GM21528 (cell line): ENCODE results near the gene CDKN1A.

ENCODE experiments used
- ATAC-seq: cut with Tn5 transposase; IDR thresholded peaks from one replicate; pipeline ENCODE4 v1.9.1; 2021; ENCODE audit warnings: mild to moderate bottlenecking, moderate library complexity; ENCODE audit not compliant: unreplicated experiment, low FRiP score

CDKN1A gene

DNA sequence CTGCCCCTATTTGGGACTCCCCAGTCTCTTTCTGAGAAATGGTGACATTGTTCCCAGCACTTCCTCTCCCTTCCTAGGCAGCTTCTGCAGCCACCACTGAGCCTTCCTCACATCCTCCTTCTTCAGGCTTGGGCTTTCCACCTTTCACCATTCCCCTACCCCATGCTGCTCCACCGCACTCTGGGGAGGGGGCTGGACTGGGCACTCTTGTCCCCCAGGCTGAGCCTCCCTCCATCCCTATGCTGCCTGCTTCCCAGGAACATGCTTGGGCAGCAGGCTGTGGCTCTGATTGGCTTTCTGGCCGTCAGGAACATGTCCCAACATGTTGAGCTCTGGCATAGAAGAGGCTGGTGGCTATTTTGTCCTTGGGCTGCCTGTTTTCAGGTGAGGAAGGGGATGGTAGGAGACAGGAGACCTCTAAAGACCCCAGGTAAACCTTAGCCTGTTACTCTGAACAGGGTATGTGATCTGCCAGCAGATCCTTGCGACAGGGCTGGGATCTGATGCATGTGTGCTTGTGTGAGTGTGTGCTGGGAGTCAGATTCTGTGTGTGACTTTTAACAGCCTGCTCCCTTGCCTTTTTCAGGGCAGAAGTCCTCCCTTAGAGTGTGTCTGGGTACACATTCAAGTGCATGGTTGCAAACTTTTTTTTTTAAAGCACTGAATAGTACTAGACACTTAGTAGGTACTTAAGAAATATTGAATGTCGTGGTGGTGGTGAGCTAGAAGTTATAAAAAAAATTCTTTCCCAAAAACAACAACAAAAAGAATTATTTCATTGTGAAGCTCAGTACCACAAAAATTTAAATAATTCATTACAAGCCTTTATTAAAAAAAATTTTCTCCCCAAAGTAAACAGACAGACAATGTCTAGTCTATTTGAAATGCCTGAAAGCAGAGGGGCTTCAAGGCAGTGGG is 2.1 kb upstream of the CDKN1A start:
- ATAC-seq: no peak

DNA sequence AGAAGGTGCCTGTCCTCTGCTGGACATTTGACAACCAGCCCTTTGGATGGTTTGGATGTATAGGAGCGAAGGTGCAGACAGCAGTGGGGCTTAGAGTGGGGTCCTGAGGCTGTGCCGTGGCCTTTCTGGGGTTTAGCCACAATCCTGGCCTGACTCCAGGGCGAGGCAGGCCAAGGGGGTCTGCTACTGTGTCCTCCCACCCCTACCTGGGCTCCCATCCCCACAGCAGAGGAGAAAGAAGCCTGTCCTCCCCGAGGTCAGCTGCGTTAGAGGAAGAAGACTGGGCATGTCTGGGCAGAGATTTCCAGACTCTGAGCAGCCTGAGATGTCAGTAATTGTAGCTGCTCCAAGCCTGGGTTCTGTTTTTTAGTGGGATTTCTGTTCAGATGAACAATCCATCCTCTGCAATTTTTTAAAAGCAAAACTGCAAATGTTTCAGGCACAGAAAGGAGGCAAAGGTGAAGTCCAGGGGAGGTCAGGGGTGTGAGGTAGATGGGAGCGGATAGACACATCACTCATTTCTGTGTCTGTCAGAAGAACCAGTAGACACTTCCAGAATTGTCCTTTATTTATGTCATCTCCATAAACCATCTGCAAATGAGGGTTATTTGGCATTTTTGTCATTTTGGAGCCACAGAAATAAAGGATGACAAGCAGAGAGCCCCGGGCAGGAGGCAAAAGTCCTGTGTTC is 1.3 kb upstream of the CDKN1A start:
- ATAC-seq: no peak

DNA sequence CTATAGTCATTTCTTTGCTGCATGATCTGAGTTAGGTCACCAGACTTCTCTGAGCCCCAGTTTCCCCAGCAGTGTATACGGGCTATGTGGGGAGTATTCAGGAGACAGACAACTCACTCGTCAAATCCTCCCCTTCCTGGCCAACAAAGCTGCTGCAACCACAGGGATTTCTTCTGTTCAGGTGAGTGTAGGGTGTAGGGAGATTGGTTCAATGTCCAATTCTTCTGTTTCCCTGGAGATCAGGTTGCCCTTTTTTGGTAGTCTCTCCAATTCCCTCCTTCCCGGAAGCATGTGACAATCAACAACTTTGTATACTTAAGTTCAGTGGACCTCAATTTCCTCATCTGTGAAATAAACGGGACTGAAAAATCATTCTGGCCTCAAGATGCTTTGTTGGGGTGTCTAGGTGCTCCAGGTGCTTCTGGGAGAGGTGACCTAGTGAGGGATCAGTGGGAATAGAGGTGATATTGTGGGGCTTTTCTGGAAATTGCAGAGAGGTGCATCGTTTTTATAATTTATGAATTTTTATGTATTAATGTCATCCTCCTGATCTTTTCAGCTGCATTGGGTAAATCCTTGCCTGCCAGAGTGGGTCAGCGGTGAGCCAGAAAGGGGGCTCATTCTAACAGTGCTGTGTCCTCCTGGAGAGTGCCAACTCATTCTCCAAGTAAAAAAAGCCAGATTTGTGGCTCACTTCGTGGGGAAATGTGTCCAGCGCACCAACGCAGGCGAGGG is 594 bp upstream of the CDKN1A start:
- ATAC-seq: no peak

DNA sequence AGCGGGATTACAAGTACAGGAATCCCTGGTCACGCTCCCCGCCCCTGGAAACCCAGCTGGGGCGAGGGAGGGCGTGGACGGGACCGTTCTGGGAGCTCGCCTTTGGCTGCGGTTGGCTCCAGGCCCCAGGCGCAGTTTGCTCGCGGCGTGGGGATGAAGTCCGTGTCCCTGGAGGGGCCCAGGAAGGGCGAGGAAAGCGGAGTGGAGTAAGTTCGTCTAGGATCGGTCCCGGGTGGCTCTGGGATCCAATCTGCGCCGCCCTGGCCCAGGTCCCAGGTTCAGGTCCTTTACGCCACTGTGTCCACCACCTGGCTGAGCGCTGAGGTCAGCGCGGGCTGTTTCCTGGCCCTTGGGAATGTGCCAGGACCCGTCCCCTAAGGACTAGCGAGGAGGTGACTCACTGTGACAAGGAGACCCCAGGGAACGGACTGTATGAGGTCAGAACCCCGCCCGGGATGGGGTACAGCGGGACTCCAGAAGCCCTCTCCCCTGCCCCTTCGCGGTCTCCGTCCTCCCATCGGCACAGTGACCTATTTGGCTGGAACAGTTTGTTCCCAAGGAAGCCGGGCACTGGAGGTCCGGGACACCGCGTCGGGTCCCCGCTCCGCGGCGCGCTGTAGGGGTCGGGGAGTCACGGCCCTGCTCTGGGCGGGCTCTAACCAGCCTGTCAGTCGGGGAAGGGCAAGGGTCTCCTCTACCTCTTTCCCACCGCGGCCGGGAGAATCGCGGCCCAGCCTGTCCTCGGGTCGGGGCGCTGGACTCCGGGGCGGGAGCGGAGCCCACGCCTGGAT is 724 bp downstream of the CDKN1A start:
- ATAC-seq: no peak

DNA sequence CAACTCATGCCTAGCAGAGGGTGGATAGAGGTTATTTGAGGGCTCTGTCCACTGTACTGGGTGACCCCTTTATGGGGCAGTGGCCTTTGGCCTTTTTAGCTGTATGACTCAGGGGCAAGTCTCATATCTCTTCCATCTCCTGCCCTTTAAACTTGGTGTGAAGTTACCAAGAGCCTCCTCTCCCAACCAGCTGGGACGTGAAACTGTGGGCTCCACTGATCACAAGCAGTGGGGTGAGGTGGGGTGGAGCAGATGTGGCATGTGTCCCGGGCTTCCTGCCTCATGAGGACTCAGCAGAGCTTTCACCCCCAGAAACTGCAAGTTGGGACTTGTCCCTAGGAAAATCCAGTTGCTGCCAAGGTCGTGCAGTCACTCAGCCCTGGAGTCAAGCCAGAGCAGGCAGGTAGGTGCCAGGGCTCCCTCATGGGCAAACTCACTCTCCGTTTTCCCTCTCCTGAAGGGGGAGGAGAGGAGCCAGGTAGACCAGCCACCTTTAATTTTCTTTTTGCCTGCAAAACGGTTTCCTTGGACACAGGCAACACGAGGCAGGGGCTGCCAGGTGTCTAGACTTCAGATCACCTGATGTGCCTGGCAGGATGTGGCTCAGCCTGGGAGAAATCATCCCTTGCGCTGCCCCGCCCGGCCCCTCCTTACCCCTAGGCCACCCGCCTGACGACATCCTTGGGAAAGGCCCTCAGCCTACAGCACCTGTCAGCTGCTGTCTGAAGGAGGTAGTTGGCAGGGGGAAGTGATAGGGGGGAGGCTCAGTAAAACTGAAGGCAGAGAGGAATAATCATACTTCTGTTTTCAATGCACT is 4.0 kb downstream of the CDKN1A start:
- ATAC-seq: no peak

DNA sequence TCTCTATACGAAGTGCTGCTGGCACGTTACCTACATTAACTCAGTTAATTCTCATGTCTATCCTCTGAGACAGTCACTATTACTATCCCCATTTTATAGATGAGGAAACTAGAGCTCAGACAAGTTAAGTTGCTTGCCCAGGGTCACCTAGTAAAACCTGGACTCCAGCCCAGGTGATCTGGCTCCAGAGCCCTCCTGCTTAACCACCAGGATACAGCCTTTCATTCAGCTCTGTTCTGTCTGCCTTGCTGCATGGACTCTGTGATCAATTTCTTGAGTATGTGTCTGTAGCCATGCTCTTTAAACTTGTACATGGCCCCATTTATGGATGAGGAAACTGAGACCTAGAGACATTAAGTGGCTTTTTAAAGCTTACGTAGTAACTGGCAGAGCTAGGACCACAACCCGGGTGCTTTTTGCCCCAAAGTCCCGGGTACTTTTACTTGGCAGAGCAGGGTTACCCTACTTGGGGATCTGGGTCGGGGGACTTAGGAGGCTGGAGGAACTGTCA is 4.7 kb downstream of the CDKN1A start:
- ATAC-seq: no peak

DNA sequence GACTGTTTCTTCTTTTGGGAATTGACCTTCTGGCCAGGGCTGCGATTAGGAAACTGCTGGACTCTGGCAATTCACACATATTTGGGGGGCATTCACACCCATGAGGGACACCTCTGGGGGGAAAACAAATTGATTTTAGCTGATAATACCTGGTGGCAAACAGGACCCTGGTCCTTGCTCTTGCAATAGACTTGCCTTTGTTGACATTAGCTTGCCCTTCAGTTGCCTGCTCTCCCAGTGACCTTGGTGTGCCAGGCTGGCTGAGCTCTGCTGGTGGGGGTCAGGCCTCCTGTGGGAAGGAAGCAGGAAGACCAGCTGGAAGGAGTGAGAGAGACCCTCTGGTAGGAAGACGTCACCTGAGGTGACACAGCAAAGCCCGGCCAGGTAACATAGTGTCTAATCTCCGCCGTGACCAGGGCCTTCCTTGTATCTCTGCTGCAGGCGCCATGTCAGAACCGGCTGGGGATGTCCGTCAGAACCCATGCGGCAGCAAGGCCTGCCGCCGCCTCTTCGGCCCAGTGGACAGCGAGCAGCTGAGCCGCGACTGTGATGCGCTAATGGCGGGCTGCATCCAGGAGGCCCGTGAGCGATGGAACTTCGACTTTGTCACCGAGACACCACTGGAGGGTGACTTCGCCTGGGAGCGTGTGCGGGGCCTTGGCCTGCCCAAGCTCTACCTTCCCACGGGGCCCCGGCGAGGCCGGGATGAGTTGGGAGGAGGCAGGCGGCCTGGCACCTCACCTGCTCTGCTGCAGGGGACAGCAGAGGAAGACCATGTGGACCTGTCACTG is 5.3 kb downstream of the CDKN1A start:
- ATAC-seq: no peak

DNA sequence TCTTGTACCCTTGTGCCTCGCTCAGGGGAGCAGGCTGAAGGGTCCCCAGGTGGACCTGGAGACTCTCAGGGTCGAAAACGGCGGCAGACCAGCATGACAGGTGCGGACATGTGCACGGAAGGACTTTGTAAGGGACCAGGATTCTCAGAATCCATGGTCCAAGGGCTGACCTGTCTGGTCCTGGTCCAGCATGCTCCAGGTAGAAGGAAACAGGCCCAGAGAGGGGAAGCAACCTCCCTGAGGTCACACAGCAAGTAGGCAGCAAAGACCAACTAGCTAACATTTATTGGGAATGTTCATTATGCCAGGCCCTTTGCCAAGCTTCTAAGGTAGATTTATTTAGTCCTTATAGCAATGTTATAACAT is 5.9 kb downstream of the CDKN1A start:
- no peak for ATAC-seq

DNA sequence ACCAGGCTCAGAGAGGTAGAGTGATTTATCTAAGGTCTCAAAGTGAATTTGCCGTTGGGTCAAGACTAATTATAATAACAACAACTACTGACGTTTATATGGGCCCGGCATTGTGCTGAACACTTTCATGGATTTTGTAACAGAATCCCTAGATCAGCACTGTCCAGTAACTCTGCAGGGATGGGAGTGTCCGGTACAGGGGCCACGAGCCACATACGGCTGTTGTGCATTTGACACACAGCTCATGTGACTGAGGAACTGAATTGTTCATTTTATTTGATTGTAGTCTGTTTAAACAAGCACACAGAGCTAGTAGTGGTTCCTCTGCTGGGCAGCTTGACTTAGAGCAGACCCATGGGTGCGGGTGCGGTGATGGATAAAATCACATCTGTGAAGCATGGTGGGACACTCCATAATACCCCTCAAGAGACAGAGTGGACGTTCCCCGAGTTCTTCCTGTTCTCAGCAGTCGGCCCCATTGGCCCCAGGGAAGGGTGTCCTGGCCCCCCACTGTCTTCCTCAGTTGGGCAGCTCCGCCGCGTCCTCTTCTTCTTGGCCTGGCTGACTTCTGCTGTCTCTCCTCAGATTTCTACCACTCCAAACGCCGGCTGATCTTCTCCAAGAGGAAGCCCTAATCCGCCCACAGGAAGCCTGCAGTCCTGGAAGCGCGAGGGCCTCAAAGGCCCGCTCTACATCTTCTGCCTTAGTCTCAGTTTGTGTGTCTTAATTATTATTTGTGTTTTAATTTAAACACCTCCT is 6.8 kb downstream of the CDKN1A start:
- ATAC-seq: no peak

DNA sequence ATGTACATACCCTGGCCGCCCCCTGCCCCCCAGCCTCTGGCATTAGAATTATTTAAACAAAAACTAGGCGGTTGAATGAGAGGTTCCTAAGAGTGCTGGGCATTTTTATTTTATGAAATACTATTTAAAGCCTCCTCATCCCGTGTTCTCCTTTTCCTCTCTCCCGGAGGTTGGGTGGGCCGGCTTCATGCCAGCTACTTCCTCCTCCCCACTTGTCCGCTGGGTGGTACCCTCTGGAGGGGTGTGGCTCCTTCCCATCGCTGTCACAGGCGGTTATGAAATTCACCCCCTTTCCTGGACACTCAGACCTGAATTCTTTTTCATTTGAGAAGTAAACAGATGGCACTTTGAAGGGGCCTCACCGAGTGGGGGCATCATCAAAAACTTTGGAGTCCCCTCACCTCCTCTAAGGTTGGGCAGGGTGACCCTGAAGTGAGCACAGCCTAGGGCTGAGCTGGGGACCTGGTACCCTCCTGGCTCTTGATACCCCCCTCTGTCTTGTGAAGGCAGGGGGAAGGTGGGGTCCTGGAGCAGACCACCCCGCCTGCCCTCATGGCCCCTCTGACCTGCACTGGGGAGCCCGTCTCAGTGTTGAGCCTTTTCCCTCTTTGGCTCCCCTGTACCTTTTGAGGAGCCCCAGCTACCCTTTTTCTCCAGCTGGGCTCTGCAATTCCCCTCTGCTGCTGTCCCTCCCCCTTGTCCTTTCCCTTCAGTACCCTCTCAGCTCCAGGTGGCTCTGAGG is 7.6 kb downstream of the CDKN1A start:
- no peak for ATAC-seq

DNA sequence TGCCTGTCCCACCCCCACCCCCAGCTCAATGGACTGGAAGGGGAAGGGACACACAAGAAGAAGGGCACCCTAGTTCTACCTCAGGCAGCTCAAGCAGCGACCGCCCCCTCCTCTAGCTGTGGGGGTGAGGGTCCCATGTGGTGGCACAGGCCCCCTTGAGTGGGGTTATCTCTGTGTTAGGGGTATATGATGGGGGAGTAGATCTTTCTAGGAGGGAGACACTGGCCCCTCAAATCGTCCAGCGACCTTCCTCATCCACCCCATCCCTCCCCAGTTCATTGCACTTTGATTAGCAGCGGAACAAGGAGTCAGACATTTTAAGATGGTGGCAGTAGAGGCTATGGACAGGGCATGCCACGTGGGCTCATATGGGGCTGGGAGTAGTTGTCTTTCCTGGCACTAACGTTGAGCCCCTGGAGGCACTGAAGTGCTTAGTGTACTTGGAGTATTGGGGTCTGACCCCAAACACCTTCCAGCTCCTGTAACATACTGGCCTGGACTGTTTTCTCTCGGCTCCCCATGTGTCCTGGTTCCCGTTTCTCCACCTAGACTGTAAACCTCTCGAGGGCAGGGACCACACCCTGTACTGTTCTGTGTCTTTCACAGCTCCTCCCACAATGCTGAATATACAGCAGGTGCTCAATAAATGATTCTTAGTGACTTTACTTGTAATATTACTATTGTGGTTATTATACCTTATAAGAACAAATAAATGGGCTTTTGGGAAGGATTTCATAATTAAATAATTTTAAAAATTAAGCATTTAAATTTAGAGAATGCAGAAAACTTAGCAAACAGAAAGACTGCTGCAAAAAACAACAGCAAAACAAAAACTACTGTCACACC is 8.4 kb downstream of the CDKN1A start:
- ATAC-seq: no peak

DNA sequence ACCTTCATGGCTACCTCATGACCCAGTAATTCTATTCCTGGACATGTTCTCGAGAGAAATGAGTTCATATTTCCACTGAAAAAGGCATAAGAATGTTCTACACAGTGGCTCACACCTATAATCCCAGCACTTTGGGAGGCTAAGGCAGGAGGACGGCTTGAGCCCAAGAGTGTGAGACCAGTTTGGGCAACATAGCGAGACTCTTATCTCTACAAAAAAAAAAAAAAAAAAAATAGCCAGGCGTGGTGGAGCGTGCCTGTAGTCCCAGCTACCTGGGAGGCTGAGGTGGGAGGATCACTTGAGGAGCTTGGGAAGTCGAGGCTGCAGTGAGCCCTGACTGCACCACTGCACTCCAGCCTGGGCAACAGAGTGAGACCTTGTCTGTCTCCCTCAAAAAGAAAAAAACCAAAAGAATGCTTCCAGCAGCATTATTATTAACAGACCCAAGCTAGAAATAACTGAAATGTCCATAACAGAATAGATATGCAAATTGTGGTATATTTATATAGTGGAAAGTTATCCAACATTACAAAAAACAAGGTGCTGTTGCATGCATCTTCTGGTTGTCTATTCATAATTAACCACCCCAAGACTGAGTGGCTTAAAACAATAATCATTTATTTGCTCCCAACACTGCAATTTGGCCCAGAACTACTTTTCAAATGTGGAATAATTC is 9.7 kb downstream of the CDKN1A start:
- ATAC-seq: no peak

DNA sequence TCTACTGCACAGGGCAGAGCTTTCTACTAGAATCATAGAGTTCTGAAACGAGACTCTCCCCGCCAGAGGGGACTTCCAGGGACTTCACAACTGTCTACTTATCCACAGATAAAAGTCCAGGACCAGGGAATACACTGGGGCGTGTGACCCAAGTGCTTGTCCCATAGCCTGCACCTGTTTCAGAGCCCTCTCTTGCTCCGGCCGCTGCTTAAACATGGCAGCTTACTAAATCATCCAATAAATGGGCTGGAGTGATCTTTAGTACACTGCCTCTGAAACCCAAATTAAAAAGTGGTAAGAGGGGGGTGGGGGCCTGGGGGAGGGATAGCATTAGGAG is 10.2 kb downstream of the CDKN1A start:
- no peak for ATAC-seq

DNA sequence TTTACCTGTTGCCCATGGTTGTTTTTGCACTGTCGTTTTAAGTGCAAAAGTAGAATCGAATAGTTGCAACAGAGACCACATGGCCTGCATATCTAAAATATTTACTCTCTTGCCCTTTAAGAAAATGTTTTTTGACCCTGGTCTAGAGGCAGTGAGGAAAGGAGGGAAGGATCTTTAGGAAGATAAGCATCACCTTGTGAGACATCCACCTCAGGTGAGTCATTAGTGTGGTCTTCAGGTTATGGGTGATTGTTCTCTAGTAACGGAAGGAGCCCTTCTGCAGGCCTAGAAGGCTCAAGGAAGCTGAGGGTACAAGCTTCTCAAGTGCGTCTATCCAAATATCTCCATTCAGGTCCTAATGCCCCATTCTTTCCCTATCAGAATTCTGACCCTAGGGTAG is 12.5 kb downstream of the CDKN1A start:
- no peak for ATAC-seq

DNA sequence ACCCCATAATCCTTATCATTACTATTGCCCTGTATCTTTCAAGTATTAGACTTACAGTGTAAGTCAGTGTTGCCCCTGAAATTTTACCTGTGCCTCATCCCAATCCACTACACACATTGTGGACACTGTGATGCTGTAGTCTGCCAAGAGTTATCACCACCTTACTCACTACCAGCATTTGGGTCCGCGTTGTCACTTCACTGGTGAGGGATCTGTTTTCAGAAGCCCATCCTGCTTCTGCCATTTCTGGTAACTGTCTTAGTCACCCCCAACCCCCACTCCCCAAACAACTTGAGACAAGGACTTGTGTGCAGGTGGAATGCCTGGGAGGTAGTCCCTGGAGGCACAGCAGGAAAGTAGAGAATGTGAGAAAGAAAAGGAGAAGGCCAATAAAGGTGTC is 13.1 kb downstream of the CDKN1A start:
- ATAC-seq: no peak

DNA sequence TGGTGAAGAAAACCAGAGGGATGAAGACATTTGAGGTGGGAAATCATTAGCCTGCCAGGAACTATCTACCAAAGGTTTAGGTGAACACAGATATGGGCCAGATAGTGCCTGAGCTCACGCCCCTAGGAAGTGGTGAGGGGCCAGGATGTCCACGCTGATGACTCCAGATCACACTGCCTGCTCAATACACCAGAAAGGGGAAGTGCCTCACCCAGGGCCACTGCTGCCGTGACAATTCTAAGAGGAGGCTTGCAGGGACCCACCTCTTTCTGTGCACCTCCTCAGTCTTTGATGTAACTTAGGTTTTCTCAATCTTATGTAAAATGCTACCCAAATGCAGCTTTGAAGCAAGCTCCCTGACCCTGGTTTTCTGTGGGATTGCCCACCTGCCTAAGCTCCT is 13.7 kb downstream of the CDKN1A start:
- ATAC-seq: no peak
